Mononuclear cell (primary cell): ENCODE data around the gene LOXL4. TPM values are rescaled to one million over a fixed set of nuclear protein-coding genes. Genes with fewer than 3 reads are reported as not detected.

Source experiments
- H3K27me3 ChIP-seq: 2 replicates; pipeline ENCODE4 v1.6.0; 2011; ENCODE audit warnings: low read length, control low read depth; ENCODE audit not compliant: insufficient read depth
- H3K4me1 ChIP-seq: 2 replicates; pipeline ENCODE4 v1.5.1; 2011; ENCODE audit warnings: mild to moderate bottlenecking, low read length, control low read depth; ENCODE audit not compliant: insufficient read depth
- H3K4me3 ChIP-seq: 2 replicates; pipeline ENCODE4 v1.5.1; 2011; ENCODE audit warnings: mild to moderate bottlenecking, low read length, moderate library complexity
- H3K9me3 ChIP-seq: 2 replicates; pipeline ENCODE4 v1.5.1; 2011; ENCODE audit warnings: low read depth, mild to moderate bottlenecking, control low read depth, low read length
- total RNA-seq: library from RNA; depleted of rRNA; stranded (reverse); fragments of >200 nt; gene quantifications from one replicate; pipeline ENCODE4 v1.2.3, GENCODE V29; 2012

LOXL4 gene
- total RNA-seq, 1 donor = 0.10 TPM

GRCh38 chr10:98302741-98303365, 34.9 kb upstream of the LOXL4 start:
- Histone ChIP-seq H3K9me3 (no peaks in the 10 kb centered on the region), H3K4me3 (no peak overlapping the region), H3K4me1 (no peaks in the 10 kb centered on the region), H3K27me3 (peaks cover 12% of the 10 kb centered on the region)

- Histone ChIP-seq H3K27me3 (peaks cover 12% of the 10 kb centered on the region), H3K4me1 (no peaks in the 10 kb centered on the region), H3K9me3 (no peaks in the 10 kb centered on the region), H3K4me3 (no peak overlapping the region)
Measured at GRCh38 chr10:98301664-98302319, 33.8 kb upstream of the LOXL4 start.

GRCh38 chr10:98300526-98301229, 32.7 kb upstream of the LOXL4 start:
- H3K4me1 ChIP-seq = peaks cover 6% of the 10 kb centered on the region
- H3K9me3 ChIP-seq = no peaks in the 10 kb centered on the region
- H3K27me3 ChIP-seq = peaks cover 7% of the 10 kb centered on the region
- H3K4me3 ChIP-seq = no peak overlapping the region

- Histone ChIP-seq H3K4me1 (peaks cover 11% of the 10 kb centered on the region), H3K4me3 (no peak overlapping the region), H3K27me3 (peaks cover 7% of the 10 kb centered on the region), H3K9me3 (no peaks in the 10 kb centered on the region)
Measured at GRCh38 chr10:98299341-98299740, 31.3 kb upstream of the LOXL4 start.

GRCh38 chr10:98296524-98296923, 28.5 kb upstream of the LOXL4 start:
- H3K27me3 ChIP-seq = peaks cover 7% of the 10 kb centered on the region
- peaks cover 11% of the 10 kb centered on the region for H3K4me1 ChIP-seq
- H3K4me3 ChIP-seq = no peak overlapping the region
- H3K9me3 ChIP-seq = no peaks in the 10 kb centered on the region

- Histone ChIP-seq H3K4me3 (no peak overlapping the region), H3K9me3 (no peaks in the 10 kb centered on the region), H3K27me3 (peaks cover 7% of the 10 kb centered on the region), H3K4me1 (peaks cover 11% of the 10 kb centered on the region)
Measured at GRCh38 chr10:98295907-98296306, 27.9 kb upstream of the LOXL4 start.

GRCh38 chr10:98295401-98295811, 27.4 kb upstream of the LOXL4 start:
- Histone ChIP-seq H3K4me3 (no peak overlapping the region), H3K9me3 (no peaks in the 10 kb centered on the region), H3K4me1 (peaks cover 11% of the 10 kb centered on the region), H3K27me3 (peaks cover 7% of the 10 kb centered on the region)

GRCh38 chr10:98294270-98294627, 26.3 kb upstream of the LOXL4 start:
- Histone ChIP-seq H3K4me1 (peaks cover 11% of the 10 kb centered on the region), H3K27me3 (peaks cover 7% of the 10 kb centered on the region), H3K4me3 (no peak overlapping the region), H3K9me3 (no peaks in the 10 kb centered on the region)

- no peaks in the 10 kb centered on the region for H3K9me3 ChIP-seq
- H3K27me3 ChIP-seq = peaks cover 2% of the 10 kb centered on the region
- H3K4me1 ChIP-seq = peaks cover 11% of the 10 kb centered on the region
- no peak overlapping the region for H3K4me3 ChIP-seq
Measured at GRCh38 chr10:98293550-98294269, 25.7 kb upstream of the LOXL4 start.

- Histone ChIP-seq H3K27me3 (no peaks in the 10 kb centered on the region), H3K4me1 (peaks cover 11% of the 10 kb centered on the region), H3K4me3 (no peak overlapping the region), H3K9me3 (no peaks in the 10 kb centered on the region)
Measured at GRCh38 chr10:98292971-98293370, 25.0 kb upstream of the LOXL4 start.

- Histone ChIP-seq H3K9me3 (no peaks in the 10 kb centered on the region), H3K27me3 (peaks cover 3% of the 10 kb centered on the region), H3K4me3 (no peak overlapping the region), H3K4me1 (no peaks in the 10 kb centered on the region)
Measured at GRCh38 chr10:98289802-98290209, 21.8 kb upstream of the LOXL4 start.

- Histone ChIP-seq H3K9me3 (no peaks in the 10 kb centered on the region), H3K27me3 (peaks cover 12% of the 10 kb centered on the region), H3K4me3 (no peak overlapping the region), H3K4me1 (no peaks in the 10 kb centered on the region)
Measured at GRCh38 chr10:98287321-98287720, 19.3 kb upstream of the LOXL4 start.

GRCh38 chr10:98286419-98286818, 18.4 kb upstream of the LOXL4 start:
- Histone ChIP-seq H3K4me3 (no peak overlapping the region), H3K9me3 (no peaks in the 10 kb centered on the region), H3K27me3 (peaks cover 20% of the 10 kb centered on the region), H3K4me1 (no peaks in the 10 kb centered on the region)

GRCh38 chr10:98285416-98285815, 17.4 kb upstream of the LOXL4 start:
- H3K4me1 ChIP-seq = no peaks in the 10 kb centered on the region
- H3K4me3 ChIP-seq = no peak overlapping the region
- H3K9me3 ChIP-seq = no peaks in the 10 kb centered on the region
- H3K27me3 ChIP-seq = peaks cover 26% of the 10 kb centered on the region

- H3K4me1 ChIP-seq = no peaks in the 10 kb centered on the region
- H3K27me3 ChIP-seq = peaks cover 19% of the 10 kb centered on the region
- H3K4me3 ChIP-seq = no peak overlapping the region
- no peaks in the 10 kb centered on the region for H3K9me3 ChIP-seq
Measured at GRCh38 chr10:98276311-98276710, 8.3 kb upstream of the LOXL4 start.
